Activated CD4-positive, alpha-beta memory T cell treated with anti-CD3 and anti-CD28 coated beads for 36 hours (primary cell): ENCODE results near the gene URB1. TPM values are rescaled to one million over a fixed set of nuclear protein-coding genes. Genes with fewer than 3 reads are reported as not detected.

Experiments used
- CTCF ChIA-PET: fragments of 350-600 bp; sonication (Branson Sonifier 250); formaldehyde crosslinking; loops from one replicate; lab custom pipeline; 2021; ENCODE audit warnings: antibody characterized with exemption, inconsistent platforms; lab: Charles Lee
- POLR2A ChIA-PET: fragments of 350-600 bp; sonication (Branson Sonifier 250); formaldehyde crosslinking; loops from one replicate; lab custom pipeline; 2021; ENCODE audit warnings: antibody characterized with exemption; lab: Charles Lee
- DNase-seq: peaks from one replicate; pipeline ENCODE4 v3.0.0-alpha.2; 2020
- H3K27ac Mint-ChIP-seq: one replicate; pipeline ENCODE4 v1.8.0; 2021; ENCODE audit warnings: mixed read lengths
- H3K27me3 Mint-ChIP-seq: one replicate; pipeline ENCODE4 v1.8.0; 2021; ENCODE audit warnings: mixed read lengths
- H3K36me3 Mint-ChIP-seq: one replicate; pipeline ENCODE4 v1.8.0; 2021; ENCODE audit warnings: mixed read lengths
- H3K4me1 Mint-ChIP-seq: one replicate; pipeline ENCODE4 v1.8.0; 2021; ENCODE audit warnings: low read depth, mixed read lengths
- H3K4me3 Mint-ChIP-seq: one replicate; pipeline ENCODE4 v1.8.0; 2021; ENCODE audit warnings: mild to moderate bottlenecking, mixed read lengths
- H3K9me3 Mint-ChIP-seq: one replicate; pipeline ENCODE4 v1.8.0; 2021; ENCODE audit warnings: mixed read lengths
- intact Hi-C: fragments of 100-400 bp; cut with micrococcal nuclease; formaldehyde crosslinking; loops from one replicate; pipeline ENCODE4 v1.15.1; 2023
- total RNA-seq, 2 experiments: library from RNA; stranded (reverse); gene quantifications; one replicate each; pipeline ENCODE4 v1.2.3, GENCODE V29; 2021

The URB1 gene
- total RNA-seq, 2 experiments from 2014 or later, result 21.5 to 23.4 TPM

DNA sequence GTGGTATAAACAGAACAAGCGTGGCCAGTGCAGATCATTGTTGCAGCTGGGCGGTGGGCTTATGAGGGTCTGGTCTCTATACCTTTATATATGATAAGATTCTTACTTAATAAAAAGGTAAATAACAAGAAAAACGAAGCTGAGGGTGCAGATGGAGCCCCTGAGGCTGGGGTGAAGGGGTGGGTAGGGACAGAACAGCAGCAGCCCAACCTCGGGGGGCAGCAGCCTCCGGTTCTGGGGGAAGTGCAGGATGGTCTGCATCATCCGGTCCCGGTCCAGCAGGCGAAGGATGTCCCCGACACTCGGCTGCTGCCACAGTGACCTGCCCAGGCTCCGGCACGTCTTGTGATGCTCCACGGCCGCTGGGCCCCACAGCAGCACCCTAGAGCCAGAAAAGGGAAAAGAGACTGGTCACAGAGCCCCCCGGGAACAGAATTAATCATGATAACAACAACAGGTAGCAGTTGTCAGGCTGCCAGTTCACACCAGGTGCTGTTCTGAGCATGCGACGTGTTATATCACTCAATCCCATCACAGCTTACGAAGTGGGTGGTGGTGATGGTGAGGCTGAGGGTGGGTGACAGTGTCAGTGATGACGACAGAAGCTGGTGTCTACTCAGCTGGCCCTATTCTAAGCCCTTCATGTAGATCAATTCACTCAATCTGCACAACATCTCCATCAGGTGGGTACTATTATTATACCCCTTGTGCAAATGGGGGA is 58.7 kb downstream of the URB1 start:
- no peak for DNase-seq
- Mint-ChIP-seq H3K4me1 (no peaks in the 10 kb centered on the region), H3K27ac (no peak overlapping the region), H3K9me3 (no peaks in the 10 kb centered on the region), H3K36me3 (peaks cover 82% of the 10 kb centered on the region), H3K4me3 (no peak overlapping the region), H3K27me3 (no peaks in the 10 kb centered on the region)
- POLR2A ChIA-PET, result no interaction called here
- CTCF ChIA-PET, result no interaction called here
- intact Hi-C loops, result no loop called here

DNA sequence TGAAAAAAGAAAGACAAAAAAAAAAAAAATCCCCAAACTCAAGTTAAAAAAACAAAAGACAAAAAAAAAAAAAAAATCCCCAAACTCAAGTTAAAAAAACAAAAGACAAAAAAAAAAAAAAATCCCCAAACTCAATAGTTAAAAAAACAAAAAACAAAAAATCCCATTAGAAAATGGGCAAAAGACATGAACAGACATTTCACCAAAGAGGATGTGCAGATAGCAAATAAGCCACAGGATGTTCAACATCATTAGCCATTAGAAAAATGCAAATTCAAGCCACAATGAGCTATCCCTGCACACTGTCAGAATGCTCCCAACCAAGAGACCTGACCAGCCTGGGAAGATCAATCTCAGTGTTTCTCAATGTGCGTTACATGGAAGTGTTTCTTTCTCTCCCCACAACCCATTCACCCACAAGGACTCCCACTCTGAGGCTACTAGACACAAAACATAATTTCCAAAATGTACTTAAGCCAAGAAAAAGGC is 60.3 kb downstream of the URB1 start:
- Mint-ChIP-seq H3K27ac (no peak overlapping the region), H3K9me3 (no peaks in the 10 kb centered on the region), H3K4me3 (no peak overlapping the region), H3K36me3 (peaks cover 82% of the 10 kb centered on the region), H3K27me3 (no peaks in the 10 kb centered on the region), H3K4me1 (no peaks in the 10 kb centered on the region)
- ChIA-PET POLR2A (no interaction called here), CTCF (no interaction called here)
- intact Hi-C loops, result no loop called here
- DNase-seq, result no peak

- H3K9me3 Mint-ChIP-seq, result no peaks in the 10 kb centered on the region
- peaks cover 80% of the 10 kb centered on the region for H3K36me3 Mint-ChIP-seq
- DNase-seq, result no peak
- POLR2A ChIA-PET, result no interaction called here
- no peak overlapping the region for H3K4me3 Mint-ChIP-seq
- intact Hi-C loops, result no loop called here
- H3K4me1 Mint-ChIP-seq, result no peaks in the 10 kb centered on the region
- CTCF ChIA-PET, result interaction anchor here (1.9 kb wide), 1 partner anchor 269 kb away, joined by 4 read pairs; no protein-coding TSS in a partner anchor
- H3K27ac Mint-ChIP-seq, result no peak overlapping the region
- H3K27me3 Mint-ChIP-seq, result no peaks in the 10 kb centered on the region
Measured at GRCh38 chr21:32331444-32332305, 61.1 kb downstream of the URB1 start.

DNA sequence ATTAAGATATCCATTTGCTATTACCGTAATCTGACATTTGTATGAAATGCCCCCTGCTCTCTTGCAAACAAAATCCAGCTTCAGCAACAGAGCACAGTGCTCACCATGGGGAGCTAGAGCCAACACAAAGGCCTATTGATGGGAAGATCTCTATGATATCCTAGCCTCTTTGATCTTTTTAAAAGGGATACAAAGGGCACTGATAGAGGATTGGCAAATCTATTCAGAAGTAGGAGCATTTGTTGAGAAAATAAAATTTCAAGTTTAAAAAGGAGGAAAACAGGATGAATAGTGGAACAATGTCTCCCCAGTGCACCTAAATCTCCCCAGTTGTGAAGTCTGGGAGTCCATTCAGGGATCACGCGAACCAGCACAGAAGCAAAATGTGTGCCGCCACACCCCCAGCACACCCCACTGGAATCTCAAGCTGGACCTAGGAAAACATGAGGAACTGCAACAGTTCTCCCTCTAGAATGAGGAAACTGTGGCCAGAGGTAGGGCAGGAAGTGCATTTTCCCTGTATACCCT is 62.0 kb downstream of the URB1 start:
- intact Hi-C loops, result no loop called here
- Mint-ChIP-seq H3K27me3 (no peaks in the 10 kb centered on the region), H3K9me3 (no peaks in the 10 kb centered on the region), H3K36me3 (peaks cover 79% of the 10 kb centered on the region), H3K4me3 (no peak overlapping the region), H3K4me1 (no peaks in the 10 kb centered on the region), H3K27ac (no peak overlapping the region)
- CTCF ChIA-PET, result interaction anchor here (1.9 kb wide), 1 partner anchor 270 kb away, joined by 4 read pairs; no protein-coding TSS in a partner anchor
- DNase-seq, result no peak
- POLR2A ChIA-PET, result no interaction called here

GRCh38 chr21:32329776-32330175 is 63.0 kb downstream of the URB1 start:
- intact Hi-C loops, result no loop called here
- no peaks in the 10 kb centered on the region for H3K9me3 Mint-ChIP-seq
- no peak overlapping the region for H3K4me3 Mint-ChIP-seq
- H3K27me3 Mint-ChIP-seq, result no peaks in the 10 kb centered on the region
- no peak overlapping the region for H3K27ac Mint-ChIP-seq
- ChIA-PET CTCF (interaction anchor here (1.9 kb wide), 1 partner anchor 271 kb away, joined by 4 read pairs; no protein-coding TSS in a partner anchor), POLR2A (no interaction called here)
- H3K4me1 Mint-ChIP-seq, result no peaks in the 10 kb centered on the region
- peaks cover 76% of the 10 kb centered on the region for H3K36me3 Mint-ChIP-seq
- DNase-seq, result no peak

GRCh38 chr21:32329331-32329730 is 63.5 kb downstream of the URB1 start:
- Mint-ChIP-seq H3K4me3 (no peak overlapping the region), H3K36me3 (peaks cover 77% of the 10 kb centered on the region), H3K27ac (no peak overlapping the region), H3K4me1 (no peaks in the 10 kb centered on the region), H3K27me3 (no peaks in the 10 kb centered on the region), H3K9me3 (no peaks in the 10 kb centered on the region)
- CTCF ChIA-PET, result no interaction called here
- POLR2A ChIA-PET, result no interaction called here
- DNase-seq, result no peak
- intact Hi-C loops, result no loop called here

DNA sequence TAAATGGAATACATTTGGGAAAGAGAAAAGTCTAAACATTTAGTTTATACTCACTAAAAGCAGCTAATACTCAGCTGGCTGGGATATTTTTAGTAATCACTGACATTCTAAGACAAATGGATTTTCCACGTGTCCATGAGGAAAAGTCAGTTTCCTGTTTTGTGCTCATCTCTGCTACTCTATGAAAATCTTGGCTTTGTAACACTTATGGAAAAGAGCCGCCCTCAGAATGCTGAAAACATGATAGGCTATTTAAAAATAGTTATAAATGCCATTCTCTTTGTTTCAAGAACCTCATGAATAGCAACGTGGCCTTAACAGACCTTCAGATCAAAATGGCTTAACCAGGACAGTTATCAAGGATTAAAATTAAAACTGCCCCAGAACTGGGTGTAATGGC is 64.2 kb downstream of the URB1 start:
- Mint-ChIP-seq H3K27ac (no peak overlapping the region), H3K36me3 (peaks cover 79% of the 10 kb centered on the region), H3K27me3 (no peaks in the 10 kb centered on the region), H3K9me3 (no peaks in the 10 kb centered on the region), H3K4me1 (no peaks in the 10 kb centered on the region), H3K4me3 (no peak overlapping the region)
- CTCF ChIA-PET, result no interaction called here
- no peak for DNase-seq
- intact Hi-C loops, result no loop called here
- POLR2A ChIA-PET, result no interaction called here

- ChIA-PET POLR2A (no interaction called here), CTCF (no interaction called here)
Measured at GRCh38 chr21:32325706-32326105, 67.1 kb downstream of the URB1 start.

GRCh38 chr21:32322676-32323075 is 70.1 kb downstream of the URB1 start:
- Mint-ChIP-seq H3K36me3 (peaks cover 71% of the 10 kb centered on the region), H3K27me3 (no peaks in the 10 kb centered on the region), H3K4me3 (no peak overlapping the region), H3K9me3 (no peaks in the 10 kb centered on the region), H3K4me1 (no peaks in the 10 kb centered on the region), H3K27ac (no peak overlapping the region)
- ChIA-PET POLR2A (no interaction called here), CTCF (interaction anchor here (0.7 to 1.0 kb wide), 2 partner anchors 15 to 278 kb away, joined by 3 to 4 read pairs; no protein-coding TSS in a partner anchor)
- intact Hi-C loops, result no loop called here
- DNase-seq, result no peak

More at GRCh38 chr21:32325706-32326105, 67.1 kb downstream of the URB1 start:
- no peaks in the 10 kb centered on the region for H3K9me3 Mint-ChIP-seq
- no peaks in the 10 kb centered on the region for H3K4me1 Mint-ChIP-seq
- intact Hi-C loops, result no loop called here
- no peaks in the 10 kb centered on the region for H3K27me3 Mint-ChIP-seq
- DNase-seq, result no peak
- no peak overlapping the region for H3K4me3 Mint-ChIP-seq
- H3K27ac Mint-ChIP-seq, result no peak overlapping the region
- peaks cover 70% of the 10 kb centered on the region for H3K36me3 Mint-ChIP-seq

- H3K36me3 Mint-ChIP-seq, result peaks cover 72% of the 10 kb centered on the region
- CTCF ChIA-PET, result no interaction called here
Measured at GRCh38 chr21:32322103-32322502, 70.7 kb downstream of the URB1 start.

GRCh38 chr21:32321480-32321879 is 71.3 kb downstream of the URB1 start:
- POLR2A ChIA-PET, result no interaction called here
- Mint-ChIP-seq H3K9me3 (no peaks in the 10 kb centered on the region), H3K4me1 (no peaks in the 10 kb centered on the region), H3K4me3 (no peak overlapping the region), H3K36me3 (peaks cover 71% of the 10 kb centered on the region), H3K27me3 (no peaks in the 10 kb centered on the region), H3K27ac (no peak overlapping the region)
- CTCF ChIA-PET, result no interaction called here
- DNase-seq, result no peak
- intact Hi-C loops, result no loop called here

More at GRCh38 chr21:32322103-32322502, 70.7 kb downstream of the URB1 start:
- no peak for DNase-seq
- POLR2A ChIA-PET, result no interaction called here
- no peaks in the 10 kb centered on the region for H3K9me3 Mint-ChIP-seq
- H3K27ac Mint-ChIP-seq, result no peak overlapping the region
- H3K4me3 Mint-ChIP-seq, result no peak overlapping the region
- H3K4me1 Mint-ChIP-seq, result no peaks in the 10 kb centered on the region
- intact Hi-C loops, result no loop called here
- H3K27me3 Mint-ChIP-seq, result no peaks in the 10 kb centered on the region

DNA sequence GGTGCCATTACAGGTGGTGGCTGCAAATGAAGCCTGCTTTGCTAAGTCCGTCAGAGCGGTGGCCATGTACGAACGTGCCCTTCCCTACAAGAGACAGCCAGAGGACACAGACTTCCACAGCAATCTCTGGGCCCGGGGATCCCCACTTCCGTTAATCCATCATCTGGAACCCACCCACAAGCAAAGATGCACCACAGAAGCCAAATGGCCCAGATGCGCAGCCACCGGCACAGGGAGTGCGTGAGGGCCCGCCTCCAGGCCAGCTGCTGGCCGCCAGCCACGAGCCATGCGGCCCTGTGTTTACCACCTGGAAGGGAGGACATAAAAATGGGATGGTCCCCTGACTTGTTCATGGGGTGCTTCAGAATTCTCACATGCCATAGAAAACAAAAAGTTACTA is 72.1 kb downstream of the URB1 start:
- intact Hi-C loops, result no loop called here
- CTCF ChIA-PET, result no interaction called here
- POLR2A ChIA-PET, result no interaction called here
- Mint-ChIP-seq H3K36me3 (peaks cover 69% of the 10 kb centered on the region), H3K4me1 (no peaks in the 10 kb centered on the region), H3K27me3 (no peaks in the 10 kb centered on the region), H3K9me3 (no peaks in the 10 kb centered on the region), H3K4me3 (no peak overlapping the region), H3K27ac (no peak overlapping the region)
- DNase-seq, result no peak
